Inferior parietal cortex (tissue), 1 donor: Measurements from ENCODE around the gene CNKSR3.

Source experiments
- DNase-seq: peaks from one replicate; pipeline ENCODE4 v3.0.0-alpha.2; 2016; ENCODE audit errors: extremely low spot score

CNKSR3 gene

GRCh38 chr6:154479351-154479769, 31.1 kb downstream of the CNKSR3 start:
- no peak for DNase-seq

GRCh38 chr6:154478701-154479060, 31.8 kb downstream of the CNKSR3 start:
- DNase-seq: no peak

- DNase-seq: no peak
These were observed 32.3 kb downstream of the CNKSR3 start for GRCh38 chr6:154478021-154478700.

- DNase-seq: no peak
These were observed 34.0 kb downstream of the CNKSR3 start for GRCh38 chr6:154476494-154476893.

- no peak for DNase-seq
These were observed 35.6 kb downstream of the CNKSR3 start for GRCh38 chr6:154474648-154475428.

GRCh38 chr6:154473324-154473723, 37.2 kb downstream of the CNKSR3 start:
- DNase-seq: no peak

GRCh38 chr6:154471609-154472362, 38.7 kb downstream of the CNKSR3 start:
- no peak for DNase-seq

GRCh38 chr6:154469306-154469935, 41.1 kb downstream of the CNKSR3 start:
- DNase-seq: no peak

- no peak for DNase-seq
These were observed 41.7 kb downstream of the CNKSR3 start for GRCh38 chr6:154468760-154469159.

- DNase-seq: no peak
These were observed 43.4 kb downstream of the CNKSR3 start for GRCh38 chr6:154466971-154467679.

- DNase-seq: no peak
These were observed 44.3 kb downstream of the CNKSR3 start for GRCh38 chr6:154466139-154466538.

- no peak for DNase-seq
These were observed 46.7 kb downstream of the CNKSR3 start for GRCh38 chr6:154463573-154464419.

- DNase-seq: no peak
These were observed 48.1 kb downstream of the CNKSR3 start for GRCh38 chr6:154462425-154462824.

GRCh38 chr6:154461348-154461747, 49.1 kb downstream of the CNKSR3 start:
- no peak for DNase-seq

- no peak for DNase-seq
These were observed 50.0 kb downstream of the CNKSR3 start for GRCh38 chr6:154460306-154461071.

- no peak for DNase-seq
These were observed 51.0 kb downstream of the CNKSR3 start for GRCh38 chr6:154459513-154459912.

- DNase-seq: no peak
These were observed 51.7 kb downstream of the CNKSR3 start for GRCh38 chr6:154458565-154459470.

- DNase-seq: no peak
These were observed 52.6 kb downstream of the CNKSR3 start for GRCh38 chr6:154457881-154458284.
